ENCODE measurements around the gene IKBKG. TPM values are rescaled to one million over a fixed set of nuclear protein-coding genes. Genes with fewer than 3 reads are reported as not detected.
"Not testable (repeated sequence)": the region's sequence is repeated elsewhere in the genome, so short reads cannot be mapped to it uniquely, and the experiment has no call there.

The IKBKG gene
- total RNA-seq, 1 donor = 18.5 TPM

GRCh38 chrX:154590415-154590814 is 43.0 kb downstream of the IKBKG start:
- H3K4me3 ChIP-seq (ENCODE audit: insufficient read depth, low read length); H2AFZ ChIP-seq (ENCODE audit: low read length); H3K9me3 ChIP-seq (ENCODE audit: low read depth, low read length); DNase-seq (ENCODE audit: insufficient read length, low spot score, missing footprints); H4K20me1 ChIP-seq (ENCODE audit: insufficient read depth, low read length); H3K36me3 ChIP-seq (ENCODE audit: insufficient read depth, low read length); H3K4me1 ChIP-seq (ENCODE audit: insufficient read depth, low read length); H3K4me2 ChIP-seq (ENCODE audit: insufficient read depth, low read length); H3K79me2 ChIP-seq (ENCODE audit: insufficient read depth, low read length); H3K27ac ChIP-seq (ENCODE audit: low read depth, low read length): not testable (repeated sequence)
- peaks cover 21% of the 10 kb centered on the region for H3K27me3 ChIP-seq (ENCODE audit: insufficient read depth, low read length)

- Histone ChIP-seq H4K20me1 (ENCODE audit: insufficient read depth, low read length) (no peaks in the 10 kb centered on the region), H3K36me3 (ENCODE audit: insufficient read depth, low read length) (no peaks in the 10 kb centered on the region), H3K4me2 (ENCODE audit: insufficient read depth, low read length) (no peak overlapping the region), H3K4me1 (ENCODE audit: insufficient read depth, low read length) (peaks cover 12% of the 10 kb centered on the region), H3K4me3 (ENCODE audit: insufficient read depth, low read length) (no peak overlapping the region), H2AFZ (ENCODE audit: low read length) (no peak overlapping the region), H3K27ac (ENCODE audit: low read depth, low read length) (no peak overlapping the region), H3K79me2 (ENCODE audit: insufficient read depth, low read length) (no peaks in the 10 kb centered on the region), H3K9me3 (ENCODE audit: low read depth, low read length) (no peaks in the 10 kb centered on the region), H3K27me3 (ENCODE audit: insufficient read depth, low read length) (peaks cover 25% of the 10 kb centered on the region)
- TF ChIP-seq CTCF (IDR thresholded peaks at IDR 0.05; ENCODE audit: extremely low read depth, low read depth, low read length) = no peak
- DNase-seq (ENCODE audit: insufficient read length, low spot score, missing footprints) = peak; percentile 51
Observed at GRCh38 chrX:154592505-154592904, 45.1 kb downstream of the IKBKG start.

- Histone ChIP-seq H3K4me2 (ENCODE audit: insufficient read depth, low read length) (no peak overlapping the region), H3K27me3 (ENCODE audit: insufficient read depth, low read length) (peaks cover 25% of the 10 kb centered on the region)
- no peak for TF ChIP-seq CTCF (IDR thresholded peaks at IDR 0.05; ENCODE audit: extremely low read depth, low read depth, low read length)
Observed at GRCh38 chrX:154593201-154593600, 45.8 kb downstream of the IKBKG start.

GRCh38 chrX:154594491-154594890 is 47.1 kb downstream of the IKBKG start:
- peaks cover 12% of the 10 kb centered on the region for H3K4me1 ChIP-seq (ENCODE audit: insufficient read depth, low read length)
- no peak overlapping the region for H3K4me2 ChIP-seq (ENCODE audit: insufficient read depth, low read length)
- no peaks in the 10 kb centered on the region for H3K9me3 ChIP-seq (ENCODE audit: low read depth, low read length)
- peaks cover 25% of the 10 kb centered on the region for H3K27me3 ChIP-seq (ENCODE audit: insufficient read depth, low read length)
- no peak for TF ChIP-seq CTCF (IDR thresholded peaks at IDR 0.05; ENCODE audit: extremely low read depth, low read depth, low read length)
- H4K20me1 ChIP-seq (ENCODE audit: insufficient read depth, low read length) = no peaks in the 10 kb centered on the region
- no peaks in the 10 kb centered on the region for H3K79me2 ChIP-seq (ENCODE audit: insufficient read depth, low read length)
- DNase-seq (ENCODE audit: insufficient read length, low spot score, missing footprints) = no peak
- H3K27ac ChIP-seq (ENCODE audit: low read depth, low read length) = no peak overlapping the region
- no peaks in the 10 kb centered on the region for H3K36me3 ChIP-seq (ENCODE audit: insufficient read depth, low read length)
- no peak overlapping the region for H3K4me3 ChIP-seq (ENCODE audit: insufficient read depth, low read length)
- no peak overlapping the region for H2AFZ ChIP-seq (ENCODE audit: low read length)

More at GRCh38 chrX:154593201-154593600, 45.8 kb downstream of the IKBKG start:
- DNase-seq (ENCODE audit: insufficient read length, low spot score, missing footprints) = no peak
- Histone ChIP-seq H4K20me1 (ENCODE audit: insufficient read depth, low read length) (no peaks in the 10 kb centered on the region), H3K4me1 (ENCODE audit: insufficient read depth, low read length) (peaks cover 12% of the 10 kb centered on the region), H3K79me2 (ENCODE audit: insufficient read depth, low read length) (no peaks in the 10 kb centered on the region), H2AFZ (ENCODE audit: low read length) (no peak overlapping the region), H3K9me3 (ENCODE audit: low read depth, low read length) (no peaks in the 10 kb centered on the region), H3K27ac (ENCODE audit: low read depth, low read length) (no peak overlapping the region), H3K4me3 (ENCODE audit: insufficient read depth, low read length) (no peak overlapping the region), H3K36me3 (ENCODE audit: insufficient read depth, low read length) (no peaks in the 10 kb centered on the region)

Data from osteoblast (primary cell).